GDM1 (cell line): ENCODE results near the gene LRRC75A.
A peak's percentile ranks its signal among the peaks of the same experiment; 100 is the strongest.
"Not testable (repeated sequence)": the region's sequence is repeated elsewhere in the genome, so short reads cannot be mapped to it uniquely, and the experiment has no call there.

ENCODE experiments used
- DNase-seq: peaks from one replicate; lab custom pipeline; 2025; lab: John Stamatoyannopoulos, UW

LRRC75A gene

DNA sequence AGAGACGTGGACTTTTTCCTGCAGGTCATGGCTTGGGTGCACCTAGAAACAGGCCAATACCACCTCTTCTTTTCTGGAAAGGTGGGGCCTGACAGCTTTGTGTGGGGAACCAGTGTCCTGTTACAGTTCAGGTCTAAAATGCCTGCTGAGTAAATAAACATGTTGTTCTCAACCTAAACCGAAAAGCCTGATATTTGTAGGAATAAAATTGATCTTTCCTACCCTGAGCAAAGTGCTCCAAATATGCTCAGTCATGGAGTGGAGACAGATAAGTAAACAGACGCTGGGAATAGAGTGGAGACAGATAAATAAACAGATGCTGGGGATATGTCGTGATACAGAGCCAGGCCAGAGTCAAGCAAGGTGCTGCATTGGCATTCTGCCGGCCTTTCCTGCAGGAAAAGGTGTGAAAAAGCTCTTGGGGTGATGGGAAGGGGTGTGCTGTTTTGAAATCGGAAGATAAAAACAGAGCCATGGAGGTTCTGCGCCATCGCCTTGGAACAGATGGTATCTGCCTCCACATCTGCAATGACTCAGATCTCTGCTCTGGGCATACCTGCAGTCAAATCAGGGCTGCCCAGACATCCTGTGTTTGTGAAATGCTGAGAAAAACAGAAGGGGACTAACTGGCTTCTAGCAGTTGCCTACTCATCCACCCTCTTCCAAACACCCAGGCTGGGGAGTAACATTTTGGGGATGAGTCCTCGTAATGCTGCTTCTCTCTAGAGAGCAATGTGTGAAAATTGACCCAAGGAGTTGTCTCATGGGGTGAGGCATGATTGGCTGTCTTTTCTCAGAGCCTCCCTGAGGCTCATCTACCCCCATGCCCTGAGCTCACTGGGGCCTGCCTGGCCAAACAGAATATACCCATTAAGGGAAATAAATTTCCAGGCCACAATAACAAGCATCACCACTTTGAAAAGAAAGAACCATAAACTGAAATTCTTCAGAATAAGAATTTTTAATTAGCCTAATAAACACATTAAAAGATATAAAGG is 93.4 kb downstream of the LRRC75A start:
- DNase-seq = peak; percentile 9

DNA sequence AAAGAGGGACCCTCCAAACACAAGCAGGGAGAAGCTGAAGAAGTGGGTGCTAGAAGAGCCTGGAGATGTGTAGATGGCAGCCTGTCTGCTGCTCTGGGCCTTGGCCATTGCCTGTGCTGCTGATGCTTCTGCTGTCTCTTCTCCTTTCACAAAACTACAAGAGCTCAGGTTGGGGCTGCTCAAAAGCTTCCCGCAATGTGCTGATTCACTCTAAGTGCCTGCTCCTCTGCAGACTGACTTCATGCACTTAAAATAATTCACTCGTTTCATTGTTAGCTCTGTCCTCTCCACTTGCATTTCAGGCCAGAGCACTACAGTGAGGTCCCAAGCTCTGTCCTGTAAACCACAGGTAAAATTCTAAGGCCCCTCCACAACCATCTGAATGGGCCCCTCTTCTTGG is 95.3 kb downstream of the LRRC75A start:
- DNase-seq = peak; percentile 30

- DNase-seq = not testable (repeated sequence)
Measured at GRCh38 chr17:16395887-16396286, 96.1 kb downstream of the LRRC75A start.

- not testable (repeated sequence) for DNase-seq
Measured at GRCh38 chr17:16392491-16392890, 99.5 kb downstream of the LRRC75A start.
